Activated effector memory CD4-positive, alpha-beta T cell treated with Interleukin-2 at 50 U/mL for 16 hours (primary cell): Measurements from ENCODE around the gene ARFGAP1.

Source experiments
- DNase-seq: peaks from one replicate; pipeline ENCODE4 v3.0.0-alpha.2; 2020

The ARFGAP1 gene

GRCh38 chr20:63261060-63261794 is 11.4 kb upstream of the ARFGAP1 start:
- DNase-seq: no peak

DNA sequence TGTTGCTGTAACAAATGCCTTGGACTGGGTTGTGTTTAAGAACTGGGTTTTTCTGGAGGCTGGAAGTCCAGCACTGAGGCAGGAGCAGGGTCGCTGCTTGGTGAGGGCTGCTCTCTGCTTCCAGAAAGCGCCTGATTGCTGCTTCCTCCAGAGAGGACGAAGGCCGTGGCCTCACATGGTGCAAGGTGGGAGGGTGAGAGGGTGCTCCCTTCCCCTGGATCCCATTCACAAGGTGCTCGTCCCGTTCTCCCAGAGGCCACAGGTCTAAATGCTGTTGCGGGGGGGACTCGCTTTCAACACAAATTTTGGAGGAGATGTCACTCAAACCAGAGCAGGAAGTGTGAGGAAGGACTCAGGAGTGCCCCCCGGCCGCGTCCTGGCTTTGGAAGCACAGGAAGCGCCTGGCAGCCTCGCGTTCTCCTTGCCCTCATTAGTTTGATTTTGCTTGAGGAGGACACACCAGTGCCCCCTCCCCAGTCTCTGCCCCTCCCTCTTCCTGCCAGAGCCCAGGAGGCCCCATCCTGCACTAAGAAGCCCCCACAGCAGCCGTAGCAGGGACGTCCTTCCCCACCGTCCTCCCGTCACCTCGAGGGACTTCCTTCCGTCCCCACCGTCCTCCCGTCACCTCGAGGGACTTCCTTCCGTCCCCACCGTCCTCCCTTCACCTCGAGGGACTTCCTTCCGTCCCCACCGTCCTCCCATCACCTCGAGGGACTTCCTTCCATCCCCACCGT is 10.7 kb upstream of the ARFGAP1 start:
- no peak for DNase-seq

- DNase-seq: no peak
Observed at GRCh38 chr20:63262836-63263235, 9.8 kb upstream of the ARFGAP1 start.

- no peak for DNase-seq
Observed at GRCh38 chr20:63264000-63264399, 8.6 kb upstream of the ARFGAP1 start.

- no peak for DNase-seq
Observed at GRCh38 chr20:63264519-63264918, 8.1 kb upstream of the ARFGAP1 start.

GRCh38 chr20:63265891-63266515 is 6.6 kb upstream of the ARFGAP1 start:
- no peak for DNase-seq

DNA sequence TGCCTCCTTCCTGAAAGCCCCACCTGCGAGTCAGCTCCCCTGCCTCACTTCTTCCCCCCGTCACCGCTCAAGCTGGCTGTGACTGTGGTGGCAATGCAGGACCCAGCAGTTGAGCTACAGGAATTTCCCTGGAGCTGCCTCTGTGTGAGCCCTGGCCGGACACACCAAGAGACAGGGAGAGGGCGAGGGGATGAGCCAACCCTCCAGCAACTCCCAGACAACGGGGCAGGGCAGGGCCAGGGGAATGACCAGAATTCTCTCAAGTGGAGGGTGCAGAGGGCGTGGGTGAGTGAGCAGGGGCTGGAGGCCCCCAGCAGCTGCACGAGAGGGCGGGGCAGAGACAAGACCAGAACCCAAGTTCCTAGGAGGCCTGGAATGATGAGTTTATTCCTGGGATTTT is 4.9 kb upstream of the ARFGAP1 start:
- no peak for DNase-seq

DNA sequence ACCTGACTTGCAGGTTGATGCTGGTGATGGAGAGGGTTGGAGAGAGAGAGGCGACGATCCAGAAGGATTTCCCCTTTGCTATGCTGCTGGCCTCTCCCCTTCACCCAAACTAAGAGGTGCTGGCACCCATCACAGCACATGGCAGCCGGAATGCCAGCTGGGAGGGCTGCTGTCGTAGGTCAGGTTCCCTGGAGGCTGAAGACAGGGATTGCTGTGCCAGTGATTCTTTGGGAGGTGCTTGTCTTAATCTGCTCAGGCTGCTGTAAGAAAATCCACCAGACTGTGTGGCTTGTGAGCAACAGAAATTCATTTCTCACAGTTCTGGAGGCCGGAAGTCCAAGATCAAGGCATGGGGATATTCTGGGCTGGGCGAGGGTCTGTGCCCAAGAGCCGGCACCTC is 4.4 kb upstream of the ARFGAP1 start:
- DNase-seq: no peak

DNA sequence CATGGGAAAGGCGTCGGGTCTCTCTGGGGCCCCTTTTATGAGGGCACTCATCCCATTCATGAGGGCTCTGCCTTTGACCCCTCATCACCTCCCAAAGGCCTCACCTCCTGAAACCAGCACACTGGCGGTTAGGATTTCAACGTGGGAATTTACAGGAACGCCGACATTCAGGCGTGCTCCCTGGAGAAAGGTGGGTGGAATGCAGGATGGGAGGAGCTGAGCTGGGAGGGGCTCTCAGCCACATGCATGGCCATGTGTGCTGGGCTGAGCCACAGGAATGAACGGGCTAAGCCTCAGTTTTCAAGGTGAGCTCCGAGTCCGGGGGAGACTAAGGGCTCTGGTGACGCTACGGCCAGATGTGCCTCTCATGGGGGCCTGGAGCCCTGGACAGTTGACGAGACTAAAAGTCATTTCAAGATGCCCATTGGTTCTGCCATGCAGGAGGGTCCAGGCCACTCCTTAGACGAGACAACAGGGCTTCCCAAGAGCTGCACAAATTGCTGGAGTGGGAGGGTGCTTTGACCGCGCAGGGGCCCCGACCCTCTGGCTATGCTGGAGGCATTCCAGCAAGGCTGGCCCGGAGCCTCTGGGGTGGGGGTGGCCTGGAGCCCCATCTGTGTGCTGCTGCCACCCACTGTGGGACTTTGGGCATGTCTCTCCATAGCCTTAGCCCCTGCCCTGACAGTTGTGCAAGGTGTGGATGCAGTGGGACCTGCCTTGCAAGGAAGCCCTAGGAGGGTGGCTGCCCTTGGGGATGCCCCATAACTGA is 3.8 kb upstream of the ARFGAP1 start:
- no peak for DNase-seq

GRCh38 chr20:63269724-63270123 is 2.9 kb upstream of the ARFGAP1 start:
- DNase-seq: no peak

DNA sequence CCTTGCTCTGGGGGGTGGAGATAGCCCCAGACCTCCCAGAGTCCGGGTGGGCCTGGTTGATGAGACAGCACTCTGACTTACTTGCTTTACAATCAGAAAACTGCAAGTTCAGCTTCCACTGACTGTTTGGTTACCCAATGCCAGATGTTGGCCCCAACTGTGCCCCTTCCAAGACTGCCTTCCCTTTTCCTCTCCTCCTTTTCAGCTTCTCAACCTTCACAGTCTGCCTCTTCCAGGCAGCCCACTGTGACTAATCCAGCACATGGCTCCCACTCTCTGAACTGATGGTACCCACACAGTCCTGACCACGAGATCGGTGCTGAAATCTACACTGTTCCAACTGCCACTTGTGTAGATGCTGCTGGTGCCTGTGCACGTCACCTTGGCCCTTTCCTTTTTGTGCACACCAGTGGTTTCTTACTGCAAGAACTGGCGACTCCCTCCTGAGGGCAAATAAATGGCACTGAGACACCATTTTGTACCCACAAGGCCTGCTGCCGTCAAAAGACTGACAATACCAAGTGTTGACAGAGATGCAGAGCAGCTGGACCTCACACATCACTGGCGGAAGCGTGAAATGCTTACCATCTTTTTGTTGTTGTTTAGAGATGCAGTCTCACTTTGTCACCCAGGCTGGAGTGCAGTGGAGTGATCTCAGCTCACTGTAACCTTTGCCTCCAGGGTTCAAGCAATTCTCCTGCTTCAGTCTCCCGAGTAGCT is 1.8 kb upstream of the ARFGAP1 start:
- DNase-seq: no peak

GRCh38 chr20:63273059-63273579 is 506 bp downstream of the ARFGAP1 start:
- DNase-seq: no peak

- DNase-seq: no peak
Observed at GRCh38 chr20:63273635-63274380, 1.2 kb downstream of the ARFGAP1 start.

DNA sequence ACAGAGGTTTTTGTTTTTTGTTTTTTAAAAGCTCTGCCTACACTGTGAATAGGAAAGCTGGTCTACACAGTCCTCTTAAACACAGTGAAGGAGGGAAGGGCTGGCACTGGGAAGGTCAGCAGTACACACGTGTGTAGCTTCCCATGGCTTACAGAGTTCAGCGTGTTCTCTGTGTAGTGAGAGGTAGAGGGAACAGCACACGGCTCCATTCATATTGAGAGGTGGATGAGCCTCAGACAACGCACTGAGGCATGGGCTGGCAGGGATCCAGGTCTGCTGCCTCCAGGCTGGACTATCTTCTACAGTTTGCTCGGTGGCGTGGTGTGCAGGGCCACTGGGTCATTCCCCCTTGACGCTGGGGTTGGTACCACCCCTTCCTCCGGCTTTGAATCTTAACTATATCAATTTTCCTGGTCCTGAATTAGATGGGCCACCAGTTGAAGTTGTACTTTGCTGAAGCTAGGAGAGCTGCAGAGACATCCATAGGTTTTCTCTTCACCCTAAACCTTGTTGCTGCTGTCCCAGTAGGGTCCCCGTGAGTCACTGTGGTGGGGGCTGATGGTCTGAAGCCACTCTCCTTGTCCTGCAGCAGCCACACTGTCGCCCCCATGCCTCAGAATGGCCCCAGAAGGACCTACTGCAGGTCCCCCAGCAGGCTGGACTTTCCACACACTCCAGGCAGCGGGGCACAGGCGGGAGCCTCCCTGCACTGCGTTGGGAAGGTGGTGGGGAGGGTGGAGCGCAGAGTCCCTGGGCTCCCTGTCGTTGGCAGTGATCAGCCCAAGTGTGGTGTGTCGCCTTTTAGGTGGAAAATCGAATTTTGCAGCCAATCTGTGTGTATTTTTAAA is 2.0 kb downstream of the ARFGAP1 start:
- DNase-seq: no peak

DNA sequence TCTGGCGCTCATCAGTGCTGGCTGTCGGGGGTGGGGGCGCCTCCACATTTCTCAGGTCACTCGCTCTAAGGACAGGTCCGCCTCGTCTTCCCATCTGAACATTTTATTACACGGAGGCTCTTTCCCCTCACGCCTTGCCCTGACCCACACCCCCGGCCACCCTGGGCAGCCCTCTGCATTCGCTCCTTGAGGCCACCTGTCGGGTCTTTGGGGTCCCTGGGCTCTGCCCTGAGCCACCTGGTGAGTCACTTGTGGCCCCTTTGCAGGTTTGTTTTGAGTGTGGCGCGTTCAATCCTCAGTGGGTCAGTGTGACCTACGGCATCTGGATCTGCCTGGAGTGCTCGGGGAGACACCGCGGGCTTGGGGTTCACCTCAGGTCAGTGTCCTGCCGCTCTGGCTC is 3.2 kb downstream of the ARFGAP1 start:
- DNase-seq: no peak

DNA sequence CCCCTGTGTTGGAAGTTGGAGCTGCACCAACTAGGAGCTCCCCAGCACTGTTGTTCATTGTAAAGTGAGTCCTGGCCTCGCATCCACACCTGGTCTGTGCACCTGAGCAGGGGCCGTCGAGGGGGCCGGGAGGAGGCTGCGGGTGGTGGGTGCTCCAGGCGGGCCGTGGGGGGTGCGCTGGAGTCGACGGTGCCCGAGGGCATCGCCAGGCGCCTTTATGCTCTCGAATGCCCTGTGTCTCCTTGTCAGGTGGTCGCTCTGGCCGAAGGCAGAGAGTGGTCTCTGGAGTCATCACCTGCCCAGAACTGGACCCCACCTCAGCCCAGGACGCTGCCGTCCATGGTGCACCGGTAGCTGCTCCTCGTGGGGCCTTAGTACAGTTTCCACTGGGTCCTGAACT is 4.3 kb downstream of the ARFGAP1 start:
- DNase-seq: no peak

DNA sequence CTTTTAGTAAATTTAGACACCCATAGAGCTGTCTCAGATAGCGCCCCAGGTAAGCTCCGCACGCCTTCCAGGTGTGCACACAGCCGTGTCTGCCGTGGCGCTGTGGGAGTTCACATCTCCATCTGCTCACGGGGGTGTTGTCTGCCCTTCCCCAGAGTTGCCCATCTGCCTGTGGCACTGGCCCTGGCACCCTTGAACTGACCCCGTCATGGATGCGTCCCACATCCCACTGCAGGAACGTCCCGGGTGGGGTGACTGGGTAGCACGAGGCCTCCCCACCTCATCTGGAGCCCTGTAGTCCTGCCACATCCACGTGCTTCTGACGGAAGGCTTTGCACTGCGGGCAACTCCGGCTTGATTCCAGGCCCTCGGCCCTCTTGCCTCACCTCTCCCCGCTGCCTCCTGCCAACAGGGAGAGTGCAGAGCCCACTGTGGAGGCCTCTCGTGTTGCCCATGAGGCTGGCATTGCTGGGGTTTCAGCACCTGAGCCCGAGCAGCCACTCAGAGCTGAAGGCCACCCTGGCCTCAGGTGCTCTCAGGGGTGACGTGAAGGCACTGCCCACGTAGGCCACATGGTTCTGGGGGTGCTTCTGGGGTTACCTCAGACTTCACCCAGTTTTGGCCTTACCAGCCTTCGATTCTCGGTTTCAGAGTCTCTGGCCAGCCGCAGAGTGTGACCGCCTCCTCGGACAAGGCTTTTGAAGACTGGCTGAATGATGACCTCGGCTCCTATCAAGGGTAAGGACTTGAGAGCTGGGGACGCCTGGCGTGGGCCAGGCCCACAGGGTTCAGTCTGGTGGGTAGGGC is 5.1 kb downstream of the ARFGAP1 start:
- DNase-seq: no peak

DNA sequence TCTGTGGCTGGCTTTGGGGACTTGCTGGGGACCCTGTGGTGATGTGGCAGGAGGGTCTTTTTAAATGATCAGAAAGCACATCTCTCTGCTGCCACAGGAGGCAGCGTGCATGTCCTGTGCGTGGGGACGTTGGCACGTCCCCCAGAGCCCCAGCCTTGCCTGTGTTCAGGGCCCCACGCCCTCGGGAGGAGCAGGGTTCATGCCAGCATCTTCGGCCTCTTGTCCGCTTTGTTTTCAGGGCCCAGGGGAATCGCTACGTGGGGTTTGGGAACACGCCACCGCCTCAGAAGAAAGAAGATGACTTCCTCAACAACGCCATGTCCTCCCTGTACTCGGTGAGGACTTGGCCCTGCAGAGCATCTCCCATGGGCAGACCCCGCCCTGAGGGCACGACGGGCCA is 6.0 kb downstream of the ARFGAP1 start:
- no peak for DNase-seq

DNA sequence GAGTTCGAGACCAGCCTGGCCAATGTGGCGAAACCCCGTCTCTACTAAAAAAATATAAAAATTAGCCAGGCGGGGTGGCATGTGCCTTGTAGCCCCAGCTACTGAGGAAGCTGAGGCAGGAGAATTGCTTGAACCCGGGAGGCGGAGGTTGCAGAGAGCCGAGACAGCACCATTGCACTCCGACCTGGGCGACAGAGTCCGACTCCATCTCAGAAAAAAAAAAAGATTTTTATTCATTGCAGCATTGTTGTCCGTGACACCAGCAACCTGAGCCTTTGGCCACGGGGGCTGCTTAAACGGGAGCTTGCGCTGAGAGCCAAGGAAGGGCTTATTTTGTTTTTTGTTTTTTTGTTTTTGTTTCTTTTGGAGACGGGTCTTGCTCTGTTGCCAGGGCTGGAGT is 7.3 kb downstream of the ARFGAP1 start:
- DNase-seq: no peak

DNA sequence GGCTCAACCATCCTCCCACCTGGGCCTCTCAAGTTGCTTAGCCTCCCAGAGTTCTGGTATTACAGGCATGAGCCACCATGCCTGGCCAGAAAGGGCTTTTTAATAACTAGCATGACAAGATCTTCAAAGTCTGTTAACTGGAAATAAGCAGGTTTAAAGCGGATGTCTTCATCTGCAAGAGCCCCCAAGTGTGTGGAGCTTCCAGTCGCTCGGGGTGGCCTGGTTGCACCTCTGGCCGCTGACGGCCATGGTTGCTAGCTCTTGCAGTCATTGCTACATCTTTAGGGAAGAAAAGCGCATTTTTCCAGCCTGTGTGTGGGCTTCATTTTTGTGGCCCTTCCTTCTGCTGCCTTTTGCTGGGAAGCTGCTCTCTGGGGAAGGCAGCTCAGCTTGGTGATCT is 7.8 kb downstream of the ARFGAP1 start:
- no peak for DNase-seq
